ENCODE data around the gene HIPK1.
"Not testable (repeated sequence)": the region's sequence is repeated elsewhere in the genome, so short reads cannot be mapped to it uniquely, and the experiment has no call there.

The HIPK1 gene

GRCh38 chr1:113943028-113943811, 14.1 kb downstream of the HIPK1 start:
- no peak for DNase-seq (ENCODE audit: low read depth)
- no peak overlapping the region for H3K4me3 ChIP-seq (ENCODE audit: low read depth, low read length)
- TF ChIP-seq CTCF (IDR thresholded peaks at IDR 0.05; ENCODE audit: insufficient read depth, low read depth, low read length, missing control alignments): no peak

GRCh38 chr1:113945329-113945728, 16.2 kb downstream of the HIPK1 start:
- DNase-seq (ENCODE audit: low read depth): no peak
- no peak overlapping the region for H3K4me3 ChIP-seq (ENCODE audit: low read depth, low read length)
- no peak for TF ChIP-seq CTCF (IDR thresholded peaks at IDR 0.05; ENCODE audit: insufficient read depth, low read depth, low read length, missing control alignments)

GRCh38 chr1:113946112-113946511, 17.0 kb downstream of the HIPK1 start:
- TF ChIP-seq CTCF (IDR thresholded peaks at IDR 0.05; ENCODE audit: insufficient read depth, low read depth, low read length, missing control alignments): no peak
- DNase-seq (ENCODE audit: low read depth): no peak
- no peak overlapping the region for H3K4me3 ChIP-seq (ENCODE audit: low read depth, low read length)

GRCh38 chr1:113946678-113947387, 17.7 kb downstream of the HIPK1 start:
- H3K4me3 ChIP-seq (ENCODE audit: low read depth, low read length): no peak overlapping the region
- DNase-seq (ENCODE audit: low read depth): no peak
- no peak for TF ChIP-seq CTCF (IDR thresholded peaks at IDR 0.05; ENCODE audit: insufficient read depth, low read depth, low read length, missing control alignments)

- no peak for DNase-seq (ENCODE audit: low read depth)
- no peak for TF ChIP-seq CTCF (IDR thresholded peaks at IDR 0.05; ENCODE audit: insufficient read depth, low read depth, low read length, missing control alignments)
- no peak overlapping the region for H3K4me3 ChIP-seq (ENCODE audit: low read depth, low read length)
These were observed 18.4 kb downstream of the HIPK1 start for GRCh38 chr1:113947388-113948107.

- not testable (repeated sequence) for DNase-seq (ENCODE audit: low read depth); H3K4me3 ChIP-seq (ENCODE audit: low read depth, low read length)
These were observed 19.0 kb downstream of the HIPK1 start for GRCh38 chr1:113948151-113948550.

GRCh38 chr1:113949007-113949406, 19.9 kb downstream of the HIPK1 start:
- no peak overlapping the region for H3K4me3 ChIP-seq (ENCODE audit: low read depth, low read length)
- DNase-seq (ENCODE audit: low read depth): no peak
- no peak for TF ChIP-seq CTCF (IDR thresholded peaks at IDR 0.05; ENCODE audit: insufficient read depth, low read depth, low read length, missing control alignments)

Data from GM12865 (cell line).